Measurements from ENCODE around the gene GLI3. TPM values are rescaled to one million over a fixed set of nuclear protein-coding genes. Genes with fewer than 3 reads are reported as not detected.

GLI3 gene
- total and polyA plus RNA-seq, 11 donors: 0.50 to 14.4 (median 5.7) TPM

GRCh38 chr7:42198974-42199668 is 37.9 kb downstream of the GLI3 start:
- DNase-seq (no peak), ATAC-seq (no peak)
- Histone ChIP-seq H3K4me1 (peaks cover 0 to 6% (median 3%) of the 10 kb centered on the region in 12 donors), H3K36me3 (no peaks in the 10 kb centered on the region), H3K4me3 (no peak overlapping the region), H3K27ac (peak overlapping the region in 1 of 12 donors; percentile 38), H3K27me3 (no peaks in the 10 kb centered on the region), H3K9me3 (peaks cover 0 to 4% (median 0%) of the 10 kb centered on the region in 12 donors)
- intact Hi-C loops (cut with DNase I): no loop called here
- 87 to 89% (median 88%) methylated on average over 8 of the region's 8 CpGs for WGBS, 4 donors
- no peak for TF ChIP-seq CTCF (IDR thresholded peaks at IDR 0.05)
- TF ChIP-seq POLR2A (IDR thresholded peaks at IDR 0.05): no peak

GRCh38 chr7:42198296-42198695 is 38.7 kb downstream of the GLI3 start:
- peaks cover 0 to 2% (median 0%) of the 10 kb centered on the region in 12 donors for H3K9me3 ChIP-seq
- DNase-seq (no peak), ATAC-seq (no peak)
- no peak overlapping the region for H3K27ac ChIP-seq
- H3K27me3 ChIP-seq: no peaks in the 10 kb centered on the region
- 89 to 96% (median 92%) methylated on average over 6 of the region's 6 CpGs for WGBS, 4 donors
- no peak overlapping the region for H3K4me3 ChIP-seq
- TF ChIP-seq POLR2A (IDR thresholded peaks at IDR 0.05) (no peak), CTCF (IDR thresholded peaks at IDR 0.05) (no peak)
- no peaks in the 10 kb centered on the region for H3K36me3 ChIP-seq
- H3K4me1 ChIP-seq: peaks cover 0 to 15% (median 11%) of the 10 kb centered on the region in 12 donors
- intact Hi-C loops (cut with DNase I): no loop called here

DNA sequence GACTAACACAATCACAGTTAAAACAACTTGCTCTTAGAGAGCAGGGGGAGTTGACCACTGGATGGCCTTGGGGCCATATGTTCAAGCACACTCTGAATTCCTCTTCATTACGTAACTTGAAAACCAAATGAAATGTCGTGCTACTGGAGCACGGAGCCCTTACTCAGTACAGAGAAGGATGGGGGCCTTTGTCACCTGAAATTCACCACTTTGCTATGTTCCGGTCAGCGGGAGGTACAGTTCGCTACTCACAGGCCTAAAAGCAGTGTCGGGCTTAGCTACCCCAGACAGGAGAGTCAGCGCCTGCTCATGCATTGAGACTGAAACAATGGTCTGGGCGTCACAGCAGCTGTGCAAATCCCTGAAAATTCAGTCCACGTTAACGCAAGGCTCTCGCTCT is 39.6 kb downstream of the GLI3 start:
- Histone ChIP-seq H3K36me3 (no peaks in the 10 kb centered on the region), H3K4me3 (no peak overlapping the region), H3K27me3 (no peaks in the 10 kb centered on the region), H3K27ac (no peak overlapping the region), H3K4me1 (peaks cover 0 to 23% (median 19%) of the 10 kb centered on the region in 12 donors), H3K9me3 (no peaks in the 10 kb centered on the region)
- DNase-seq (no peak), ATAC-seq (no peak)
- TF ChIP-seq CTCF (IDR thresholded peaks at IDR 0.05) (no peak), POLR2A (IDR thresholded peaks at IDR 0.05) (no peak)
- 94 to 97% (median 97%) methylated on average over 12 of the region's 12 CpGs for WGBS, 4 donors
- intact Hi-C loops (cut with DNase I): no loop called here

GRCh38 chr7:42194238-42194637 is 42.8 kb downstream of the GLI3 start:
- Histone ChIP-seq H3K27me3 (no peaks in the 10 kb centered on the region), H3K27ac (peak overlapping the region in 1 of 12 donors; percentile 36), H3K9me3 (no peaks in the 10 kb centered on the region), H3K36me3 (no peaks in the 10 kb centered on the region), H3K4me1 (peaks cover 0 to 33% (median 22%) of the 10 kb centered on the region in 12 donors), H3K4me3 (no peak overlapping the region)
- DNase-seq (no peak), ATAC-seq (no peak)
- WGBS, 4 donors: 57 to 69% (median 60%) methylated on average over 4 of the region's 4 CpGs
- intact Hi-C loops (cut with DNase I): no loop called here
- TF ChIP-seq CTCF (IDR thresholded peaks at IDR 0.05) (no peak), POLR2A (IDR thresholded peaks at IDR 0.05) (no peak)

Data from heart left ventricle (tissue), 16 donors.